ENCODE data around the gene RIOX2. TPM values are rescaled to one million over a fixed set of nuclear protein-coding genes. Genes with fewer than 3 reads are reported as not detected.

The RIOX2 gene
- total RNA-seq, 4 donors from 2014 or later = 22.3 to 32.0 (median 24.4) TPM

GRCh38 chr3:97983933-97984491 is 11.8 kb upstream of the RIOX2 start:
- Histone ChIP-seq H3K4me3 (no peak overlapping the region), H3K4me1 (peaks cover 0 to 32% (median 16%) of the 10 kb centered on the region in 3 donors), H3K27ac (no peak overlapping the region), H3K9me3 (no peaks in the 10 kb centered on the region), H3K36me3 (no peaks in the 10 kb centered on the region), H3K27me3 (no peaks in the 10 kb centered on the region)
- 33 to 41% methylated on average over 2 of the region's 2 CpGs for WGBS, 2 donors (ENCODE audit: low coverage in 1 of 2)
- TF ChIP-seq POLR2A (IDR thresholded peaks at IDR 0.05) = no peak
- TF ChIP-seq, protein P1, sequence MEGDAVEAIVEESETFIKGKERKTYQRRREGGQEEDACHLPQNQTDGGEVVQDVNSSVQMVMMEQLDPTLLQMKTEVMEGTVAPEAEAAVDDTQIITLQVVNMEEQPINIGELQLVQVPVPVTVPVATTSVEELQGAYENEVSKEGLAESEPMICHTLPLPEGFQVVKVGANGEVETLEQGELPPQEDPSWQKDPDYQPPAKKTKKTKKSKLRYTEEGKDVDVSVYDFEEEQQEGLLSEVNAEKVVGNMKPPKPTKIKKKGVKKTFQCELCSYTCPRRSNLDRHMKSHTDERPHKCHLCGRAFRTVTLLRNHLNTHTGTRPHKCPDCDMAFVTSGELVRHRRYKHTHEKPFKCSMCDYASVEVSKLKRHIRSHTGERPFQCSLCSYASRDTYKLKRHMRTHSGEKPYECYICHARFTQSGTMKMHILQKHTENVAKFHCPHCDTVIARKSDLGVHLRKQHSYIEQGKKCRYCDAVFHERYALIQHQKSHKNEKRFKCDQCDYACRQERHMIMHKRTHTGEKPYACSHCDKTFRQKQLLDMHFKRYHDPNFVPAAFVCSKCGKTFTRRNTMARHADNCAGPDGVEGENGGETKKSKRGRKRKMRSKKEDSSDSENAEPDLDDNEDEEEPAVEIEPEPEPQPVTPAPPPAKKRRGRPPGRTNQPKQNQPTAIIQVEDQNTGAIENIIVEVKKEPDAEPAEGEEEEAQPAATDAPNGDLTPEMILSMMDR (IDR thresholded peaks at IDR 0.05) = no peak
- no peak for TF ChIP-seq EP300 (IDR thresholded peaks at IDR 0.05)
- no peak for TF ChIP-seq POLR2AphosphoS5 (IDR thresholded peaks at IDR 0.05)
- ATAC-seq = no peak

DNA sequence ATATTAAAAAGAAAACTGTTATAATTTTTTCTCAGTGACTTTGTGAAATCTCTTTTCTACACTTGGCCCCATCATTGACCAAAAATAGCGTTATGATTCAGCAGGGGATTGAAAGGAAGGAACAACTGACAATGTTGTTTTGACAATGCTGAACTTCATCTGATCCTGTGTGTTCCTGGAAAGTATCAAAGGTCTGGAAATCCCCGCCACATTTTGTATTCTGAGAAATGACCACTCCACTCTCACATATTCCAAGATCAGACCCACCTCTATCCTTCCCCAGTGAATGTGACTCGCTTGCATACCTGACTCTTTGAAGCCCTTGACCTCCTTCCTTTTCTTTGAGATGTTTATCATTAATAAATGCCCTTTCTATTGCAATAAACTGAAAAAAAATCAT is 9.7 kb upstream of the RIOX2 start:
- 16 to 21% methylated on average over 3 of the region's 3 CpGs for WGBS, 2 donors (ENCODE audit: low coverage in 1 of 2)
- H3K36me3 ChIP-seq = no peaks in the 10 kb centered on the region
- peak; percentile 47 for ATAC-seq
- peaks cover 0 to 32% (median 16%) of the 10 kb centered on the region in 3 donors for H3K4me1 ChIP-seq
- H3K9me3 ChIP-seq = no peaks in the 10 kb centered on the region
- H3K27me3 ChIP-seq = no peaks in the 10 kb centered on the region
- no peak overlapping the region for H3K4me3 ChIP-seq
- H3K27ac ChIP-seq = peak overlapping the region in 2 of 4 donors; percentile 6 to 43
- TF ChIP-seq POLR2AphosphoS5 (IDR thresholded peaks at IDR 0.05) = peak; percentile 67
- no peak for TF ChIP-seq EP300 (IDR thresholded peaks at IDR 0.05)

DNA sequence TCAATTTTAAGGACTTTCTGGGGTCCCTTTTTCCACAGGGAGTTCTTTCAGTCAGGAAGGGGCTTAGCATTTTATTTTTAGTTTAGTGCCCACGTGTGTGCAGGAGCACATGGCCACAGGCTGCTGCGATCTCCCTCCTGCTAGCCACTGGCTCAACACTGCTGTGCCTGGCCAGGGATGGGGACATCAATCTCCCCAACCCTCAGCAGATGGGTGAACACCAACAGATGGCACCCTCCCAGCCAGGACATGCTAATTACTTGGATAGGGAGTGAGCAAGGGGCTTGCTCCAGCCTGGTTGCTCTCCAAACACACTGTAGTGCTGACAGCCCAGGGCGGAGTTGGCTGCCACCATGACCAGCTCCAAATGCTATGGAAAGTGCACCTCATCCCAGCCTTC is 7.4 kb upstream of the RIOX2 start:
- 80 to 100% methylated on average over 1 to 2 of the region's 3 CpGs for WGBS, 2 donors (ENCODE audit: low coverage in 1 of 2)
- TF ChIP-seq POLR2AphosphoS5 (IDR thresholded peaks at IDR 0.05) = no peak
- TF ChIP-seq EP300 (IDR thresholded peaks at IDR 0.05) = no peak
- TF ChIP-seq POLR2A (IDR thresholded peaks at IDR 0.05) = no peak
- TF ChIP-seq, protein P1 (IDR thresholded peaks at IDR 0.05) = no peak
- H3K4me1 ChIP-seq = peaks cover 0 to 32% (median 16%) of the 10 kb centered on the region in 3 donors
- H3K36me3 ChIP-seq = no peaks in the 10 kb centered on the region
- H3K27me3 ChIP-seq = no peaks in the 10 kb centered on the region
- no peak overlapping the region for H3K4me3 ChIP-seq
- no peak for ATAC-seq
- H3K9me3 ChIP-seq = no peaks in the 10 kb centered on the region
- H3K27ac ChIP-seq = no peak overlapping the region

GRCh38 chr3:97975466-97975865 is 3.2 kb upstream of the RIOX2 start:
- H3K27ac ChIP-seq = no peak overlapping the region
- no peak for ATAC-seq
- WGBS, 2 donors (ENCODE audit: low coverage in 1 of 2) = 67% methylated on average over 1 of the region's 1 CpG
- H3K27me3 ChIP-seq = no peaks in the 10 kb centered on the region
- no peaks in the 10 kb centered on the region for H3K9me3 ChIP-seq
- no peak overlapping the region for H3K4me3 ChIP-seq
- TF ChIP-seq EP300 (IDR thresholded peaks at IDR 0.05) (no peak), POLR2A (IDR thresholded peaks at IDR 0.05) (no peak), POLR2AphosphoS5 (IDR thresholded peaks at IDR 0.05) (no peak)
- TF ChIP-seq, protein P1 (IDR thresholded peaks at IDR 0.05) = no peak
- peaks cover 0 to 21% (median 5%) of the 10 kb centered on the region in 3 donors for H3K4me1 ChIP-seq
- no peaks in the 10 kb centered on the region for H3K36me3 ChIP-seq

- WGBS, 2 donors (ENCODE audit: low coverage in 1 of 2) = 68 to 71% methylated on average over 3 of the region's 3 CpGs
- H3K9me3 ChIP-seq = no peaks in the 10 kb centered on the region
- TF ChIP-seq, protein P1 (IDR thresholded peaks at IDR 0.05) = no peak
- TF ChIP-seq POLR2AphosphoS5 (IDR thresholded peaks at IDR 0.05) (no peak), POLR2A (IDR thresholded peaks at IDR 0.05) (no peak), EP300 (IDR thresholded peaks at IDR 0.05) (no peak)
- H3K27me3 ChIP-seq = no peaks in the 10 kb centered on the region
- no peak overlapping the region for H3K4me3 ChIP-seq
- H3K36me3 ChIP-seq = no peaks in the 10 kb centered on the region
- no peak overlapping the region for H3K27ac ChIP-seq
- ATAC-seq = no peak
- H3K4me1 ChIP-seq = peaks cover 0 to 26% (median 5%) of the 10 kb centered on the region in 3 donors
Measured at GRCh38 chr3:97974996-97975395, 2.8 kb upstream of the RIOX2 start.

Measured in gastroesophageal sphincter (tissue), 4 donors.